Measurements from ENCODE around the gene BUD13. TPM values are rescaled to one million over a fixed set of nuclear protein-coding genes. Genes with fewer than 3 reads are reported as not detected.

The BUD13 gene
- total RNA-seq, 4 donors from 2014 or later = 10.8 to 17.1 (median 12.5) TPM

GRCh38 chr11:116814502-116814901 lies 41.7 kb upstream of the BUD13 start:
- no peaks in the 10 kb centered on the region for H3K36me3 ChIP-seq
- H3K4me3 ChIP-seq = no peak overlapping the region
- H3K9me3 ChIP-seq = no peaks in the 10 kb centered on the region
- intact Hi-C loops (cut with DNase I) = no loop called here
- TF ChIP-seq POLR2A (IDR thresholded peaks at IDR 0.05; ENCODE audit: low read depth) = no peak
- TF ChIP-seq CTCF (IDR thresholded peaks at IDR 0.05) = no peak
- no peak for TF ChIP-seq EP300 (IDR thresholded peaks at IDR 0.05)
- no peak for TF ChIP-seq POLR2AphosphoS5 (IDR thresholded peaks at IDR 0.05)
- no peak overlapping the region for H3K27ac ChIP-seq (replicated peaks in 1 of 4)
- H3K27me3 ChIP-seq = no peaks in the 10 kb centered on the region
- no peaks in the 10 kb centered on the region for H3K4me1 ChIP-seq
- WGBS = 75% methylated on average over 6 of the region's 6 CpGs
- DNase-seq (ENCODE audit: extremely low spot score) = no peak

GRCh38 chr11:116813781-116814471 lies 41.1 kb upstream of the BUD13 start:
- H3K27ac ChIP-seq (replicated peaks in 1 of 4) = no peak overlapping the region
- H3K36me3 ChIP-seq = no peaks in the 10 kb centered on the region
- WGBS = 92% methylated on average over 4 of the region's 5 CpGs
- H3K27me3 ChIP-seq = no peaks in the 10 kb centered on the region
- no peak overlapping the region for H3K4me3 ChIP-seq
- no peak for DNase-seq (ENCODE audit: extremely low spot score)
- TF ChIP-seq POLR2AphosphoS5 (IDR thresholded peaks at IDR 0.05) = no peak
- no peak for TF ChIP-seq CTCF (IDR thresholded peaks at IDR 0.05)
- TF ChIP-seq POLR2A (IDR thresholded peaks at IDR 0.05; ENCODE audit: low read depth) = no peak
- TF ChIP-seq EP300 (IDR thresholded peaks at IDR 0.05) = no peak
- no peaks in the 10 kb centered on the region for H3K9me3 ChIP-seq
- intact Hi-C loops (cut with DNase I) = no loop called here
- no peaks in the 10 kb centered on the region for H3K4me1 ChIP-seq

GRCh38 chr11:116813170-116813569 lies 40.4 kb upstream of the BUD13 start:
- no peaks in the 10 kb centered on the region for H3K27me3 ChIP-seq
- intact Hi-C loops (cut with DNase I) = no loop called here
- TF ChIP-seq POLR2A (IDR thresholded peaks at IDR 0.05; ENCODE audit: low read depth) = no peak
- WGBS = 86% methylated on average over 1 of the region's 1 CpG
- H3K4me1 ChIP-seq = no peaks in the 10 kb centered on the region
- H3K9me3 ChIP-seq = no peaks in the 10 kb centered on the region
- H3K27ac ChIP-seq (replicated peaks in 1 of 4) = no peak overlapping the region
- DNase-seq (ENCODE audit: extremely low spot score) = no peak
- no peaks in the 10 kb centered on the region for H3K36me3 ChIP-seq
- H3K4me3 ChIP-seq = no peak overlapping the region

GRCh38 chr11:116812109-116812508 lies 39.3 kb upstream of the BUD13 start:
- no peak overlapping the region for H3K27ac ChIP-seq (replicated peaks in 1 of 4)
- no peaks in the 10 kb centered on the region for H3K9me3 ChIP-seq
- H3K4me1 ChIP-seq = no peaks in the 10 kb centered on the region
- no peaks in the 10 kb centered on the region for H3K36me3 ChIP-seq
- no peak for DNase-seq (ENCODE audit: extremely low spot score)
- intact Hi-C loops (cut with DNase I) = no loop called here
- H3K27me3 ChIP-seq = no peaks in the 10 kb centered on the region
- no peak for TF ChIP-seq POLR2A (IDR thresholded peaks at IDR 0.05; ENCODE audit: low read depth)
- TF ChIP-seq CTCF (IDR thresholded peaks at IDR 0.05) = no peak
- no peak for TF ChIP-seq POLR2AphosphoS5 (IDR thresholded peaks at IDR 0.05)
- TF ChIP-seq EP300 (IDR thresholded peaks at IDR 0.05) = no peak
- no peak overlapping the region for H3K4me3 ChIP-seq
- WGBS = 85% methylated on average over 4 of the region's 4 CpGs

GRCh38 chr11:116811194-116811593 lies 38.4 kb upstream of the BUD13 start:
- Histone ChIP-seq H3K4me1 (no peaks in the 10 kb centered on the region), H3K27ac (replicated peaks in 1 of 4) (no peak overlapping the region), H3K4me3 (no peak overlapping the region), H3K27me3 (no peaks in the 10 kb centered on the region), H3K36me3 (no peaks in the 10 kb centered on the region), H3K9me3 (no peaks in the 10 kb centered on the region)
- TF ChIP-seq POLR2AphosphoS5 (IDR thresholded peaks at IDR 0.05) (no peak), CTCF (IDR thresholded peaks at IDR 0.05) (no peak), POLR2A (IDR thresholded peaks at IDR 0.05; ENCODE audit: low read depth) (no peak), EP300 (IDR thresholded peaks at IDR 0.05) (no peak)
- DNase-seq (ENCODE audit: extremely low spot score) = no peak
- 72% methylated on average over 3 of the region's 3 CpGs for WGBS
- intact Hi-C loops (cut with DNase I) = no loop called here

Measured in esophagus muscularis mucosa (tissue), 4 donors.